ENCODE measurements around the gene RYR3.

GRCh38 chr15:33646744-33647143, 336.0 kb downstream of the RYR3 start:
- no peak for TF ChIP-seq CTCF (conservative IDR thresholded peaks at IDR 0.05; ENCODE audit: low read length)
- TF ChIP-seq EZH2phosphoT487 (IDR thresholded peaks at IDR 0.05; ENCODE audit: borderline replicate concordance, low read depth, low read length), result no peak

Measured in OCI-LY7 (cell line).